AG04450 (cell line): Measurements from ENCODE around the gene ZCWPW1. TPM values are rescaled to one million over a fixed set of nuclear protein-coding genes. Genes with fewer than 3 reads are reported as not detected.

Source experiments
- CTCF ChIA-PET: fragments of 300-600, 350-600 bp; formaldehyde crosslinking; extraction: SDS; loops from one replicate; lab custom pipeline; 2022; ENCODE audit warnings: antibody characterized with exemption, inconsistent platforms; lab: Charles Lee
- POLR2A ChIA-PET: fragments of 350-600 bp; formaldehyde crosslinking; extraction: SDS; loops from one replicate; lab custom pipeline; 2021; ENCODE audit warnings: antibody characterized with exemption, inconsistent platforms; lab: Yijun Ruan, JAX
- DNase-seq: peaks from one replicate; pipeline ENCODE4 v3.0.0-alpha.2; 2011; ENCODE audit warnings: low read depth, low spot score
- H3K27ac ChIP-seq: one replicate; pipeline ENCODE4 v1.5.1; 2012; ENCODE audit warnings: low read depth, low read length, control low read depth
- H3K27me3 ChIP-seq: one replicate; pipeline ENCODE4 v1.6.0; 2012; ENCODE audit warnings: low read length; ENCODE audit not compliant: control insufficient read depth, insufficient read depth
- H3K4me3 ChIP-seq: 2 replicates; pipeline ENCODE4 v1.5.1; 2011; ENCODE audit warnings: mild to moderate bottlenecking, low read depth, low read length, control low read depth
- H3K9me3 ChIP-seq: 2 replicates; pipeline ENCODE4 v1.5.1; 2012; ENCODE audit warnings: low read length; ENCODE audit not compliant: control insufficient read depth, insufficient read depth
- CTCF ChIP-seq: IDR thresholded peaks from 2 replicates; pipeline ENCODE4 v1.5.1; 2011; ENCODE audit warnings: low read depth, low read length, control low read depth, inconsistent platforms
- polyA plus RNA-seq: library from polyadenylated mRNA; depleted of rRNA; stranded (reverse); fragments of >200 nt; gene quantifications from 2 replicates; pipeline ENCODE4 v1.2.3, GENCODE V29; 2011

ZCWPW1 gene
- polyA plus RNA-seq, 1 experiment = 1.5 TPM

- ChIA-PET CTCF (no interaction called here), POLR2A (no interaction called here)
- Histone ChIP-seq H3K4me3 (no peak overlapping the region), H3K27me3 (no peaks in the 10 kb centered on the region), H3K9me3 (peaks cover 5% of the 10 kb centered on the region; the same call in 1 of the 2 replicates), H3K27ac (no peak overlapping the region)
- no peak for DNase-seq
- TF ChIP-seq CTCF = no peak
Observed at GRCh38 chr7:100426516-100426915, 2.0 kb downstream of the ZCWPW1 start.

- no peaks in the 10 kb centered on the region for H3K27me3 ChIP-seq
- no peak for DNase-seq
- POLR2A ChIA-PET = interaction anchor here (0.6 kb wide), 1 partner anchor 70 kb away, joined by 3 read pairs; no protein-coding TSS in a partner anchor
- CTCF ChIA-PET = interaction anchor here (1.0 kb wide), 1 partner anchor 18 kb away, joined by 3 read pairs; no protein-coding TSS in a partner anchor
- H3K4me3 ChIP-seq = no peak overlapping the region
- H3K27ac ChIP-seq = no peak overlapping the region
- no peak for TF ChIP-seq CTCF
- H3K9me3 ChIP-seq = peaks cover 5% of the 10 kb centered on the region; the same call in 1 of the 2 replicates
Observed at GRCh38 chr7:100425347-100425746, 3.2 kb downstream of the ZCWPW1 start.

DNA sequence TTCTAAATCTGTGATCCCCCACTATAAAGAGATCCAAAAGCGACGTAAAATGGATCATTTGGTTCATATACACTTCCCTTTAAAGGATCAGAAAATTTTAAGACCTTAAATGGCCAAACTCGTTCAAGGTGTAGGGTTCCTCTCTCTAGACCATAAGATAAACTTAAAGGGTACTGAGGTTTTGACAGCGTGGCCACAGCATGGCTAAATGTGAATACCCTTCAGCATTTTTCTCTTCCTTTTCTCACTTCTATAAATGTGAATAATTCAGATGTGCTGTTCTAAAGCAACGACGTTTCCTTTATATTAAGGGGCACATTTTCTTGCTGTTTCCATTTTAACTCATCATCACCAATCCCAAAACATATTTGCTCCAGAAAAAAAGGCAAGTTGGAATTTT lies 5.2 kb downstream of the ZCWPW1 start:
- POLR2A ChIA-PET = no interaction called here
- TF ChIP-seq CTCF = no peak
- H3K9me3 ChIP-seq = peaks cover 5% of the 10 kb centered on the region; the same call in 1 of the 2 replicates
- no peak overlapping the region for H3K27ac ChIP-seq
- DNase-seq = no peak
- H3K27me3 ChIP-seq = no peaks in the 10 kb centered on the region
- no peak overlapping the region for H3K4me3 ChIP-seq
- CTCF ChIA-PET = interaction anchor here (1.5 kb wide), 1 partner anchor 16 kb away, joined by 12 read pairs; no protein-coding TSS in a partner anchor

- POLR2A ChIA-PET = interaction anchor here (1.4 kb wide), 1 partner anchor 9 kb away, joined by 9 read pairs; the partner anchor contains the start of gene ZCWPW1
- Histone ChIP-seq H3K4me3 (no peak overlapping the region), H3K27me3 (no peaks in the 10 kb centered on the region), H3K27ac (no peak overlapping the region), H3K9me3 (no peaks in the 10 kb centered on the region)
- DNase-seq = no peak
- TF ChIP-seq CTCF = no peak
- CTCF ChIA-PET = interaction anchor here (0.6 to 1.4 kb wide), 2 partner anchors 12 to 1343 kb away, joined by 3 to 7 read pairs; no protein-coding TSS in a partner anchor
Observed at GRCh38 chr7:100419660-100420226, 8.8 kb downstream of the ZCWPW1 start.
